ELR (cell line): ENCODE data around the gene GOLGA6L26.
"Not testable (repeated sequence)": the region's sequence is repeated elsewhere in the genome, so short reads cannot be mapped to it uniquely, and the experiment has no call there.

ENCODE experiments used
- DNase-seq: peaks from one replicate; pipeline ENCODE4 v3.0.0-alpha.2; 2015; ENCODE audit warnings: low read depth

GOLGA6L26 gene

GRCh38 chr15:23334096-23334495 is at the start of gene GOLGA6L26:
GOLGA6L26 (minus strand) TSS chr15:23334196; CDS start chr15:23334135, 61 bp downstream.
- not testable (repeated sequence) for DNase-seq

GRCh38 chr15:23381192-23381591 is 47.2 kb upstream of the GOLGA6L26 start:
- DNase-seq, result not testable (repeated sequence)

- not testable (repeated sequence) for DNase-seq
These were observed 46.7 kb upstream of the GOLGA6L26 start for GRCh38 chr15:23380700-23381099.

GRCh38 chr15:23378946-23379345 is 45.0 kb upstream of the GOLGA6L26 start:
- not testable (repeated sequence) for DNase-seq

GRCh38 chr15:23374226-23374625 is 40.2 kb upstream of the GOLGA6L26 start:
- DNase-seq, result not testable (repeated sequence)

GRCh38 chr15:23372891-23373600 is 39.0 kb upstream of the GOLGA6L26 start:
- not testable (repeated sequence) for DNase-seq

- no peak for DNase-seq
These were observed 38.3 kb upstream of the GOLGA6L26 start for GRCh38 chr15:23372284-23372683.

GRCh38 chr15:23371868-23372267 is 37.9 kb upstream of the GOLGA6L26 start:
- DNase-seq, result not testable (repeated sequence)

GRCh38 chr15:23371134-23371533 is 37.1 kb upstream of the GOLGA6L26 start:
- DNase-seq, result not testable (repeated sequence)

GRCh38 chr15:23370578-23370977 is 36.6 kb upstream of the GOLGA6L26 start:
- no peak for DNase-seq

GRCh38 chr15:23364261-23364660 is 30.3 kb upstream of the GOLGA6L26 start:
- not testable (repeated sequence) for DNase-seq

- DNase-seq, result not testable (repeated sequence)
These were observed 28.6 kb upstream of the GOLGA6L26 start for GRCh38 chr15:23362622-23363021.

- DNase-seq, result not testable (repeated sequence)
These were observed 20.5 kb upstream of the GOLGA6L26 start, which contains the start of gene GOLGA8S for GRCh38 chr15:23354448-23354847. GOLGA8S (plus strand) TSS chr15:23354748; CDS start chr15:23354810, 62 bp downstream.

GRCh38 chr15:23311233-23311632 is 22.8 kb downstream of the GOLGA6L26 start:
- not testable (repeated sequence) for DNase-seq

GRCh38 chr15:23305921-23306320 is 28.1 kb downstream of the GOLGA6L26 start:
- not testable (repeated sequence) for DNase-seq

- DNase-seq, result not testable (repeated sequence)
These were observed 29.2 kb downstream of the GOLGA6L26 start for GRCh38 chr15:23304805-23305204.

- peak; percentile 2 for DNase-seq
These were observed 29.7 kb downstream of the GOLGA6L26 start for GRCh38 chr15:23304267-23304666.

- peak; percentile 42 for DNase-seq
These were observed 30.3 kb downstream of the GOLGA6L26 start for GRCh38 chr15:23303654-23304053.

GRCh38 chr15:23303246-23303645 is 30.8 kb downstream of the GOLGA6L26 start:
- not testable (repeated sequence) for DNase-seq
